GF-D8 (cell line): ENCODE data around the gene SLC31A1.
"Not testable (repeated sequence)": the region's sequence is repeated elsewhere in the genome, so short reads cannot be mapped to it uniquely, and the experiment has no call there.

Experiments used
- DNase-seq: peaks from one replicate; lab custom pipeline; 2025; lab: John Stamatoyannopoulos, UW

Gene SLC31A1

DNA sequence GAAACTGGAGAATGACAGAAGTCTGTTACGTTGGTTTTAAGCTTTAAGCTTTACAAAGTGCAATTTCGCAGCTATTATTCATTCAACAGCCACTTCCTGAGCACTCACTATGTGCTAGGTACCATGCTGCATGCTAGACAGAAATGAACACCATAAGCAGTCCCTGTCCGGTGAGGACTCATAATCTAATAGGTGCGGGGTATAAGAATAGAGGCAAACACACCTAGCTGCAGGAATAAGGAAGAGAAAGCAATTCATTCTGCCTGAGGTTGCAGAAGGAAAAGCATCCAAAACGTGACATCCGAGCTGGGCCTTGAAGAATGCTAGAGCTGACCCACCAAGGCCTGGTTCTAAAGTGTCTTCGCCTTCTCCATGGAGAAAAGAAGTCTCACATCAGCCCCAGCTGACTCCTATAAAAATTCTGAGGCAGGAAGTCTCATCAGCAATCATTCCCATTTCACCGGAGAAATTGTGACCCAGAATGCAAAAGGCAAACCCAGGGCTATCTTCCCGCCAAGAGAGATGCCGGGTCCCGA lies 809 bp upstream of the SLC31A1 start:
- DNase-seq = no peak

DNA sequence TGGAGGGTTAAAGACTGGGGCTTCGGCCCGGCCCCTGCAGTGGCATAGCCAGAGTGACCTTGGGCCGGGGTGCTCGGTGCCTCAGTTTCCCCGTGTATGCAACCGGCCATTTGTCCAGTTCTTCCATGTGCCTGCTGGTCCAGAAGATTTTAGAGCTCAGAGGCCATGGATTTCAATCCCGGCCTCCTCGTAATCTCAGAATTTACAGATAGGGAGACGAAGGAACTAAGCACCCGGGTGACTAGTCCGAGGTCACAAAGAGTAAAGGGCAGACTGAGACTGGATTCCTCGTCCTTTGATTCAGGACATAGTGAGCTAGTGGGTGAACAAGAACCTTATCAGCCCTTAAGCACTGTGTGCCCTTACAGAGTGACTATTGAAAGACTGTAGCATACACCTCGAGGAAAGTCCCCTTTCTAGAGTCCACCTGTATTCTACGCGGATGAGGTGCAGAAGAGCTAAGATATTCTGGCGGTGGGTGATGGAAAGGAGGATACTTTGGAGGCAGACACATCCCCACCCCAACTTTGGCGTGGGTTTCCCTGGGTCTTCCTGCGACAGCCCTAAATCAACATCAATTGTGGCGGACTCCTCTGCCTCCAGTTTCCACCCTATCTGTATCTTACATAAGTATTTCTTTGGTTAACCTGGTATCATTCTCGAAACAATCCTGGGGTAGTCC lies 597 bp downstream of the SLC31A1 start:
- no peak for DNase-seq

DNA sequence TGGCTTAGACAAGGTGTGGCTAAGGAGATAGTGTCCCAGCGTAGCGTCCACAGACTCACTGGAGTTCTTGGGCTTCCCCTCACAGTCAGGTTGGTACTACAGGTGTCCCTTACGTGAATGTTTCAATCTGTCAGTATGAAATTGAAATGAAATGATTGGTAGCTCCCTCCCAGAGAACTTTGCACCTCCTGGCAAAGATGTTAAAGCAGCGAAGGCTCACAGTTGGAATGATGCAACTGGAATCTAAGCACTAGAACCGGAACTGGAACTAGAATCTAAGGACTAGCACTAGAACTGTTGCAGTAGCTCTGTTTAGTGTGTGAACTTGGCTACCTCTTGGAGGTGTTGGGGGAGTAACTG lies 1.1 kb downstream of the SLC31A1 start:
- peak; percentile 20 for DNase-seq

DNA sequence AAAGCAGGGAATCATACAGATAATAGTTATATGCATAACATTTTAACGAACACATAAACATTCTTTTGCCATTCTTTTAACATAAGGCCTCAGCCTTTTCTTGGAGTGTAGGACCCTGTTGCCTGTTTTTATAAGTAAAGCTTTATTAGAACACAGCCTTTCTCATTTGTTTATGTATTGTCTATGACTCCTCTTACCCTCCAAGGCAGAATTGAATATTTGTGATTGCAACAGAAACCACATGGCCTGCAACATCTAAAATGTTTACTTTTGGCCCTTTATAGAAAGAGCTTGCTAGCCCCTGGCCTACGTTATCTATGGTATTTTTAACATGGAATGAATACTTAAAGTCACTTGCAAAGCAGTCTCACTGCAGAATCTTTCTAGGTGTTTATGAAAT lies 2.6 kb downstream of the SLC31A1 start:
- DNase-seq = no peak

DNA sequence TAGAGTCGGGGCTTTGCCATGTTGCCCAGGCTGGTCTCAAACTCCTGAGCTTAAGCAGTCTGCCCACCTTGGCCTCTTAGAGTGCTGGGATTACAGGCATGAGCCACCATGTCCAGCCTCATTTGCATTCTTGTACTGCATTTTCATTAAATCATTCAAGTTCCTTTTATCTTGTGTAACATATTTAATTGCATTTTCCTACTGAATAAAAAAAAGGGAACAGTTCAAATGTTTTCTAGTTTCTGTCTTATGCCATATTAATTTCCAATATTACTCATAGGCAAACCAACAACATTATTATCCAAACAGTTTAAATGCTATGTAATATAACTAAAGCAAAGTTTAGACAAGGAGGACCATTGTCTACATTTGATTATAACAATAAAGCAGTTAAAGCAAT lies 6.1 kb downstream of the SLC31A1 start:
- no peak for DNase-seq

- DNase-seq = no peak
Measured at GRCh38 chr9:113228130-113228665, 6.9 kb downstream of the SLC31A1 start.

GRCh38 chr9:113231701-113232100 lies 10.4 kb downstream of the SLC31A1 start:
- DNase-seq = no peak

DNA sequence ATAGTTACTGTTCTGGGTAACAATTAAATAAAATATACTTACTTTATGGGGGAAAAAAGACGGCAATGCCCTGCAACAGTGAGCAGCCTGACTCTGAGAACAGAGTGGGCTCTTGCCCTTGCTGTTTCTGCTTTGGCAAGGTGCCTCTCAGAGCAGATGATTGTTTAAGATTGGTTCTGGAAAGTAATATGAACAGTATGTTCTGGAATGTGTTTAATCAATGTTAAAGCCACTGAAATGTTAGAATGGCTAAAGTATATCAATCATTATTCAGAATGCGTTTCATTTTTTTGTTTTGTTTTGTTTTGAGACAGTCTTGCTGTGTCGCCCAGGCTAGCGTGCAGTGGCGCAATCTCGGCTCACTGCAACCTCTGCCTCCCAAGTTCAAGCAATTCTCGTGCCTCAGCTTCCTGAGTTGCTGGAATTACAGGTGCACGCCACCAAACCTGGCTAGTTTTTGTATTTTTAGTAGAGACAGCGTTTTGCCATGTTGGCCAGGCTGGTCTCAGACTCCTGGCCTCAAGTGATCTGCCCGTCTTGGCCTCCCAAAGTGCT lies 14.4 kb downstream of the SLC31A1 start:
- DNase-seq = not testable (repeated sequence)

GRCh38 chr9:113237026-113237425 lies 15.7 kb downstream of the SLC31A1 start:
- DNase-seq = no peak

DNA sequence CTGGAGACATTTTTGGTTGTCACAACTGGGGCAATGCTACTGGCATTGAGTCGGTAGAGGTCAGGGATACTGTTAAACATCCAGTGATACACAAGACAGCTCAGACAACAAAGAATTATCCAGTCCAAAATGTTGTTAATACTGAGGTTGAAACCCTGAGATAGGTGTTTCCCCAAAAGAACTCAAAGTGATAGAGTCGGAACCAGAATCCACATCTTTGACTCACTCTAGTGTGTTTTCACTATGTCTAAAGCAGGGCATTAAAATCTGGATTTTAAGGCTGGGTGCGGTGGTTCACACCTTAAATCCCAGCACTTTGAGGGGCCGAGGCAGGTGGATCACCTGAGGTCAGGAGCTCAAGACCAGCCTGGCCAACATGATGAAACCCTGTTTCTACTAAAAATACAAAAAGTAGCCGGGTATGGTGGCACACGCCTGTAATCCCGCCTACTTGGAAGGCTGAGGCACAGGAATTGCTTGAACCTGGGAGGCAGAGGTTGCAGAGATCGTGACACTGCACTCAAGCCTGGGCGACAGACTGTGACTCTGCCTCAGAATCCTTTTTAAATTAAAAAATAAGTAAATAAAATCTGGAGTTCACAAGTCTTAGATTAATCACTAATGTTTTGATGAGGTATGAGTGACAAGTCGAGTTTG lies 17.0 kb downstream of the SLC31A1 start:
- no peak for DNase-seq

DNA sequence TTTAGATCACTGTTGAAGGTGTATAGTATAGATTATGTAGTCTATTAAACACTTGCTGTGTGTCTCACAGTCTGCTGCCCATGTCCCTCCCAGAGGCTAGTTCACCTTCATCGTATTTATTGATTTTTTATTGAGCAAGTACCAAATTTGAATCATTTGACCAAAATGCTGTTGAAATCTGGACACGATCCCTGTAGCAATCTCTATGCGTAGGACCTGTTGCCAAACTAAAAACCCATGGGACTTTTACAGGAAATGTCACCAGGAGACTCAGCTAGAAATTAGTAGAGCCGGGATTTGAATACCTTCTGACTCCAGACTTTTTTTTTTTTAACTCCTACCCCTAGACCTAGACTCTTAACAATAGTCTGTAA lies 17.5 kb downstream of the SLC31A1 start:
- DNase-seq = no peak

- no peak for DNase-seq
Measured at GRCh38 chr9:113241161-113241560, 19.8 kb downstream of the SLC31A1 start.

DNA sequence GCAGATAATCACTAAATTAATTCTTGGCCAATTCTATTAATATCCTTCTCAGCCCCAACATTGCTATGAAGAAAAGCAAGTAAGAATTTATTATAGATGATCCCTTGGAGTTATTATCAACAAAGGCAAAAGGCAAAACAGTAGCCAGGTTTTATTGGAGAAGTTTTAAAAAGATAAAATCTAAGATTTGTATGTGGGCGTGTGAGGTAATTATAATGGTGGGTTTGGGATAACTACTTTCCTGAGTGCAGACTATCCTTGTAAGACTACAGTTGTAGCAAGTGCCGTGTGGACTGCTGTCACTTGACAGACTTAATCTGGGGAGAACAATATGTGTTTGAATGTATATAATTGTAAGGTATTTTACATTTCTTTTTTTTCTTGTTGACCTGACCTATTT lies 23.2 kb downstream of the SLC31A1 start:
- no peak for DNase-seq

GRCh38 chr9:113245894-113246293 lies 24.6 kb downstream of the SLC31A1 start:
- DNase-seq = no peak

DNA sequence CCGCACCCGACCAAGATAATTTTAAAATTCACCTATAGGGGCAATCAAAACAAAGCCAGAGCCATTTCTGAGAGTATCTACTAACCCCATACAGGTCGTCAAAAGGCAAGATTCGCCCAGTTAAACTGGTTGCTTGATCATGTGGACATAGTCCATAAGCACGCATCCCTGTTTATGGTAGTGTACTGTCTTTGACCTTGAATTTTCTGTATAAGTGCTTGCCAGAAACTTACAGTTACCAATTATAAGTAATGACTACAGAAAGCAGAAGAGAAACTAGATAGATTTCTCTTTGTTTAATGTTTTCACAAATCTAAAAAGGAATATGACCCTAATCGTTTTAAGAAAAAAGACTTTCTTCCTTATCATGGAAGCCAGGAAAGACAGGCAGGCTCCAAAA lies 25.6 kb downstream of the SLC31A1 start:
- no peak for DNase-seq

- DNase-seq = no peak
Measured at GRCh38 chr9:113247640-113248039, 26.3 kb downstream of the SLC31A1 start.

GRCh38 chr9:113249661-113250060 lies 28.3 kb downstream of the SLC31A1 start:
- not testable (repeated sequence) for DNase-seq

- DNase-seq = no peak
Measured at GRCh38 chr9:113250807-113251206, 29.5 kb downstream of the SLC31A1 start.

- DNase-seq = no peak
Measured at GRCh38 chr9:113254991-113255390, 33.6 kb downstream of the SLC31A1 start.

DNA sequence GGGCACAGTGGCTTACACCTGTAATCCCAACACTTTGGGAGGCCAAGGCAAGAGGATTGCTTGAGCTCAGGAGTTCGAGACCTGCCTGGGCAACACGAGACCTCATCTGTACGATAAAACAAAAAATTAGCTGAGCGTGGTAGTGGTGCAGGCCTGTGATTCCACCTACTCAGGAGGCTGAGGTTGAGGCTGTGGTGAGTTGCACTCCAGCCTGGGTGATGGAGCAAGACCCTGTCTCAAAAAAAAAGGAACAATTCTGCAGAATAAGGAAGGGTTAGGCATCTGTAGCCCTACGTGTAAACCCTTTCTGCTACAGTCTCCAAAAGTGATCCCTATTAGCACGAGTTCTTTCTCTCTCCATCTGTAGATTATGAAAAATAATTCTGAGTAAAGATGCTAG lies 34.1 kb downstream of the SLC31A1 start:
- peak; percentile 83 for DNase-seq

DNA sequence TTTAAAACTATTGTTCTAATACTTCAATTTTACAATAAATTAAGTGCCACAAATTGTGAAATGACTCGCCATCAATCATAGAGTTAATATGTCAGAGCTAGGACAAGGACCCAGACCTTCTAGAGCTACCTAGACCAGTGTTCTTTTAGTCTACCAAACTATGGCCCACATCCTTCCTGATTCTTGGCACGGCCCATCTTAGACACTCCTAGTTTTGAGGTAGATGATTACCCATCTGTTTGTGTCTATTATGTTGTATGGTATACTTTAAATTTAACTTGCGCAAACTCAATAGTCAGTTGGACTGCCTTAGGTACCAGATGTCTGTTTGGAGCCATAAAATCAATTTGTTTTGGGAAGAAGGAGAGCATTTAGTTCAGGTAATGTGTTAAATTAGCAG lies 36.5 kb downstream of the SLC31A1 start:
- DNase-seq = no peak

DNA sequence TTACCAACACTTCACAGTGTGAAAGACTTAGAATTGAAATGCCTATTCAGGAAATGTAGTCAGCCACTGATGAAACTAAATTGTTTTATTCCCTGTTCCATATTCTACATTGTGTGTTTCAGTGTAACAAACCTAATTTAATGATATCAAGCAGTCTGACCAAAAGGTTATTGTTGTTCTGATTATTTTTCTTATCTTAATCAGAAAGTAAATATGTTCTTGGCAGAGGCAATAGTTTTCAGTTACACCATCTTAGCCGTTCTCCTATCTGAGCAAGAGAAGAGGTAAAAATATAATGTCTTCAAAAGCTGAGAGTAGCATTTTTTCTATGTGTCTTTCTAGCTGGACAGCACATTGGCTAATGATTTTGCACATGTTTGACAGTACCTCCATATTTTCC lies 36.9 kb downstream of the SLC31A1 start:
- no peak for DNase-seq
